PC-3 (cell line): ENCODE measurements around the gene MIOX. TPM values are rescaled to one million over a fixed set of nuclear protein-coding genes. Genes with fewer than 3 reads are reported as not detected.

ENCODE experiments used
- ATAC-seq: fragments of 200-7000 bp; cut with Tn5 transposase; 2 replicates; pipeline ENCODE4 v1.9.1; 2020; ENCODE audit warnings: mild to moderate bottlenecking, moderate library complexity
- BruUV-seq: library from RNA; stranded (reverse); fragments of 400-500 nt; replicated peaks from 2 replicates; lab custom pipeline; 2021; lab: Mats Ljungman, UMichigan
- CTCF ChIA-PET: fragments of 300-600 bp; sonication (Branson Sonifier 250); formaldehyde crosslinking; loops from one replicate; lab custom pipeline; 2022; ENCODE audit warnings: antibody characterized with exemption; lab: Charles Lee
- POLR2A ChIA-PET: fragments of 300-600 bp; sonication (Branson Sonifier 250); formaldehyde crosslinking; loops from one replicate; lab custom pipeline; 2022; ENCODE audit warnings: antibody characterized with exemption; ENCODE audit not compliant: unreplicated experiment; lab: Charles Lee
- DNase-seq: peaks from one replicate; pipeline ENCODE4 v3.0.0-alpha.2; 2015
- H2AFZ ChIP-seq: fragments of 300-600 bp; sonication (generic); 2 replicates; pipeline ENCODE4 v1.6.0; 2016; ENCODE audit warnings: antibody characterized with exemption, low read length
- H3F3A ChIP-seq: fragments of 300-600 bp; sonication (generic); one replicate; pipeline ENCODE4 v1.6.0; 2017; ENCODE audit warnings: antibody characterized with exemption, low read length, control low read depth, mild to moderate bottlenecking; ENCODE audit not compliant: unreplicated experiment
- H3K27ac ChIP-seq: fragments of 300-600 bp; sonication (generic); 2 replicates; pipeline ENCODE4 v1.5.1; 2016; ENCODE audit warnings: mild to moderate bottlenecking, low read length
- H3K27me3 ChIP-seq: fragments of 300-600 bp; sonication (generic); 2 replicates; pipeline ENCODE4 v1.6.1; 2016; ENCODE audit warnings: low read length, mixed read lengths
- H3K36me3 ChIP-seq: fragments of 300-600 bp; sonication (generic); 2 replicates; pipeline ENCODE4 v1.6.1; 2016; ENCODE audit warnings: low read depth, mixed run types, low read length, mixed read lengths
- H3K4me1 ChIP-seq: fragments of 300-600 bp; sonication (generic); 2 replicates; pipeline ENCODE4 v1.5.1; 2016; ENCODE audit warnings: low read length; ENCODE audit not compliant: insufficient read depth
- H3K4me2 ChIP-seq: fragments of 300-600 bp; sonication (generic); 2 replicates; pipeline ENCODE4 v1.6.0; 2016; ENCODE audit warnings: low read length
- H3K4me3 ChIP-seq: fragments of 300-600 bp; sonication (generic); 2 replicates; pipeline ENCODE4 v1.5.1; 2016; ENCODE audit warnings: mild to moderate bottlenecking, low read length, mixed read lengths
- H3K79me2 ChIP-seq: fragments of 300-600 bp; sonication (generic); 2 replicates; pipeline ENCODE4 v1.6.1; 2017; ENCODE audit warnings: low read length, mixed read lengths
- H3K9ac ChIP-seq: fragments of 300-600 bp; sonication (generic); 2 replicates; pipeline ENCODE4 v1.6.0; 2016; ENCODE audit warnings: mild to moderate bottlenecking, low read length
- H3K9me2 ChIP-seq: fragments of 300-600 bp; sonication (generic); replicated peaks from 2 replicates; pipeline ENCODE4 v1.6.1; 2016; ENCODE audit warnings: mixed run types, low read length, mixed read lengths
- H3K9me3 ChIP-seq: fragments of 300-600 bp; sonication (generic); 2 replicates; pipeline ENCODE4 v1.6.1; 2016; ENCODE audit warnings: low read length, mixed read lengths
- H4K20me1 ChIP-seq: fragments of 300-600 bp; sonication (generic); 2 replicates; pipeline ENCODE4 v1.6.1; 2016; ENCODE audit warnings: low read length, mixed read lengths
- EZH2 ChIP-seq: fragments of 300-600 bp; sonication (generic); IDR thresholded peaks from one replicate; pipeline ENCODE4 v1.6.1; 2017; ENCODE audit warnings: antibody characterized with exemption, mild to moderate bottlenecking, low read length; ENCODE audit not compliant: unreplicated experiment
- EZH2phosphoT487 ChIP-seq: fragments of 300-600 bp; sonication (generic); IDR thresholded peaks from 2 replicates; pipeline ENCODE4 v1.6.1; 2018; ENCODE audit warnings: mild to moderate bottlenecking, antibody characterized with exemption, low read length, borderline replicate concordance
- intact Hi-C: fragments of 100-400 bp; cut with micrococcal nuclease; formaldehyde crosslinking; loops from 2 replicates; pipeline ENCODE4 v1.9.0; 2023
- total RNA-seq: library from RNA; depleted of rRNA; stranded (reverse); fragments of >200 nt; gene quantifications from 2 replicates; pipeline ENCODE4 v1.2.3, GENCODE V29; 2014
- TF ChIP-seq, protein P1 (sequence below): fragments of 300-600 bp; sonication (generic); conservative IDR thresholded peaks from 2 replicates; pipeline ENCODE4 v1.5.1; 2017; ENCODE audit warnings: antibody characterized with exemption, low read depth, mild to moderate bottlenecking, low read length

The MIOX gene
- total RNA-seq, 1 experiment from 2014 or later = not detected

DNA sequence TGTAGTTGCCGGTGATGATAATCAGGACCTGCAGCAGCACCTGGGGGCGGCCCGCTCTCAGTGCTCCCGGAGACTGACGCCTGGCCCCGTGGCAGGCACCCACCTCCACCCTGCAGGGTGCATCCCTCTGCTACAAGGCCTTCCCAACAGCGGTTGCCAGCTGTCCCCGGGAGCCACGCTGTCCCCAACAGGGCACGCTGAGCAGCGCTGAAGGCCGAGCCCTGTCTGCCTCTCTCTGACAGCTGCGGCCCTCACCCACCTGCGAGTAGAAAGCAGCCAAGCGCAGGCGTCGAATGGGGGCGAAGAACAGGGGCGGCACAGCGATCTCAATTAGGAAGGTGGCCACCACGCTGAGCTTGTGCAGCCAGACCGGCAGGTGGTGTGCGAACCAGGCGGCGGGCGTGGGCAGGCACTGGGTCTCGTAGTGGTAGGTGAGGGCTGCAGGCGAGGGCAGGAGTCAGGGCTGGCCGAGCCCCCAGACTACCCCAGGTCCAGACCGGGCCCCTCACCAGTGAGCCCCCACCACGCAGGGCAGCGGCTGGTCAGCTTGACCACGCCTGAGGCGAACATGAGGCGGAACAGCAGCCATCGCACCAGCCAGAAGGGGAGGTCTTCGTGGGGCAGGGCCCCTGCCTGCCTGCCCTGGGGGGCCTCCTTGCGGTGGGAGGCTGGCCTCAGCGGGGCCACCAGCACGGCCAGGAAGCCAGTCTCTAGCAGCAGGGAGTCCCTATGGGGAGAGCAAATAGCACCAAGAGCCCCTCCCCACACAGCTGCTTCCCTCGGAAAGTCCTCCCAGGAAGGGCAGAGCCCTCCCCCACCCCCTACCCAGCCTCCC is 19.3 kb downstream of the MIOX start:
- no TSS peak for BruUV-seq
- H4K20me1 ChIP-seq = no peaks in the 10 kb centered on the region
- no peaks in the 10 kb centered on the region for H3K36me3 ChIP-seq
- H3K27me3 ChIP-seq = no peaks in the 10 kb centered on the region
- H3K9ac ChIP-seq = peak overlapping the region; percentile 95; the same call in 1 of the 2 replicates
- no peaks in the 10 kb centered on the region for H3K9me3 ChIP-seq
- POLR2A ChIA-PET = no interaction called here
- H3K79me2 ChIP-seq = peaks cover 37% of the 10 kb centered on the region
- DNase-seq (no peak), ATAC-seq (no peak)
- H3K4me1 ChIP-seq = peaks cover 7% of the 10 kb centered on the region
- H3K27ac ChIP-seq = no peak overlapping the region
- no peaks in the 10 kb centered on the region for H3F3A ChIP-seq
- intact Hi-C loops = no loop called here
- TF ChIP-seq, protein P1, sequence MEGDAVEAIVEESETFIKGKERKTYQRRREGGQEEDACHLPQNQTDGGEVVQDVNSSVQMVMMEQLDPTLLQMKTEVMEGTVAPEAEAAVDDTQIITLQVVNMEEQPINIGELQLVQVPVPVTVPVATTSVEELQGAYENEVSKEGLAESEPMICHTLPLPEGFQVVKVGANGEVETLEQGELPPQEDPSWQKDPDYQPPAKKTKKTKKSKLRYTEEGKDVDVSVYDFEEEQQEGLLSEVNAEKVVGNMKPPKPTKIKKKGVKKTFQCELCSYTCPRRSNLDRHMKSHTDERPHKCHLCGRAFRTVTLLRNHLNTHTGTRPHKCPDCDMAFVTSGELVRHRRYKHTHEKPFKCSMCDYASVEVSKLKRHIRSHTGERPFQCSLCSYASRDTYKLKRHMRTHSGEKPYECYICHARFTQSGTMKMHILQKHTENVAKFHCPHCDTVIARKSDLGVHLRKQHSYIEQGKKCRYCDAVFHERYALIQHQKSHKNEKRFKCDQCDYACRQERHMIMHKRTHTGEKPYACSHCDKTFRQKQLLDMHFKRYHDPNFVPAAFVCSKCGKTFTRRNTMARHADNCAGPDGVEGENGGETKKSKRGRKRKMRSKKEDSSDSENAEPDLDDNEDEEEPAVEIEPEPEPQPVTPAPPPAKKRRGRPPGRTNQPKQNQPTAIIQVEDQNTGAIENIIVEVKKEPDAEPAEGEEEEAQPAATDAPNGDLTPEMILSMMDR = no peak
- TF ChIP-seq EZH2phosphoT487 = no peak
- no peak for TF ChIP-seq EZH2
- no peaks in the 10 kb centered on the region for H3K9me2 ChIP-seq
- H3K4me3 ChIP-seq = peak overlapping the region; percentile 97
- CTCF ChIA-PET = no interaction called here
- peak overlapping the region; percentile 95 for H3K4me2 ChIP-seq
- no peak overlapping the region for H2AFZ ChIP-seq

DNA sequence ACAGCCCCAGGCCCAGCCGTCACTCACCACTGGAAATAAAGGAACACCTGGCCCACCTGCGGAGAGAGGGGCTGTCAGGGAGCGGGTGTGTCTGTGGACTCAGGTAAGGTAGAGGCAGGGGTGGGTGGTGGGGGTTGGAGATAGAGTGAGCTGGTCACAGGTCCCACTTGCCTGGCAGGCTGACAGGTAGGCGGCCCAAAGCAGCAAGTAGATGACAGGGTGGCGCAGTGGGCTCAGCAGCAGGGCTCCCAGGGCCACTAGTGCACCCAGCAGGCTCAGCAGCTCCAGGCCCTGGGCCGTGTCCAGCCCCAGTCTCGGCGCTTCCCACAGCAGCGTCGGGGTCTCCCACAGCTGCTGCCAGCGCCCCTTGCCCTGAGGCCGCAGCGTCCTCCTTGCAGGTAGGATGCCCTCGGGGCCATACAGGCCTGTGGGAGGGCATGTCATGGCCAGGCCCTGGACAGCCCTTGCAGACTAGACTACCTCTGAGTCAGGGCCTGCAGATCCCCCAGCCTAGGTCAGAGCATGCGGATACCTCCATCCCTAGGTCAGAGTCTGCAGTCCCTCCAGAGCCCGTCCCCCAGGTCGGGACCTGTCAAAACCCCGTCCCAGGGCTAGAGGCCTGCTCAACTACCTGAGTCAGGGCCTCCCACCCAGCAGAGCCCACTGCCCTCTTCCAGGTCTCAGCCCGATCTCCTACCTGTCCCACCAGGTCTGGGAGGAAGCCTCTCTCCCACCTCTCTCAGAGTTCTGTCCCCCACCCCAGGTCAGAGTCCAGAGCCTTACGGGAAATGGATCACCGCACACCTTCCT is 20.2 kb downstream of the MIOX start:
- H2AFZ ChIP-seq = peak overlapping the region; percentile 81
- DNase-seq = no peak

More for the DNA sequence above, 20.2 kb downstream of the MIOX start:
- ATAC-seq = peak; percentile 34; the same call in 1 of the 2 replicates
- no peaks in the 10 kb centered on the region for H4K20me1 ChIP-seq
- H3K4me1 ChIP-seq = peaks cover 7% of the 10 kb centered on the region
- TF ChIP-seq EZH2 (no peak), EZH2phosphoT487 (no peak)
- TF ChIP-seq, protein P1 = no peak
- CTCF ChIA-PET = no interaction called here
- POLR2A ChIA-PET = no interaction called here
- H3K4me3 ChIP-seq = peak overlapping the region; percentile 97
- H3K4me2 ChIP-seq = peak overlapping the region; percentile 95
- TSS peak; percentile 69 for BruUV-seq
- H3K27me3 ChIP-seq = no peaks in the 10 kb centered on the region
- H3K9me2 ChIP-seq = no peaks in the 10 kb centered on the region
- H3F3A ChIP-seq = no peaks in the 10 kb centered on the region
- peak overlapping the region; percentile 95 for H3K9ac ChIP-seq
- H3K27ac ChIP-seq = 0 out of 2 replicates have a peak overlapping the region, but pooled peaks have one; percentile 18
- H3K79me2 ChIP-seq = peaks cover 38% of the 10 kb centered on the region
- H3K36me3 ChIP-seq = no peaks in the 10 kb centered on the region
- H3K9me3 ChIP-seq = no peaks in the 10 kb centered on the region
- intact Hi-C loops = no loop called here
